ENCODE results near the gene IGFBP2. TPM values are rescaled to one million over a fixed set of nuclear protein-coding genes. Genes with fewer than 3 reads are reported as not detected.

Gene IGFBP2
- total and polyA plus RNA-seq, 2 of the 13 experiments (the other 11 are each of a cell fraction or from before 2014, with no cell fraction given), result 2.0 to 5.8 TPM

DNA sequence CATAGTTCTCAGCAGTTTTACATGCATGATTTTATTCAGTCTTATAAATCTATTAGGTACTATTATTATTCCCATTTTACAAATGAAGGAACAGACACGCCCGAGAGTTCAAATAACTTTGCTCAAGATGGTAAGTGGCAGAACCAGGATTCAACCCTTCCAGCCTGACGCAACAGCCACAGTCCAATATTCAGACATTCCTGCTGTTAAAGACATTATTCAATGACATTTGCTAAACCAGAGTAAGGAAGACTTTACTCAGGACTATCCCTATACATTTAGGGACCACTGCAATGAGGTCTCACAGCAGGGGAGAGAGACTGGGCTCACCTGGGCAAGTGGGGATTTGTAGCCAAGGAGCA is 29.4 kb upstream of the IGFBP2 start (continued):
- TF ChIP-seq PLSCR1 (CRISPR knock-in tag; IDR thresholded peaks at IDR 0.05; ENCODE audit: borderline replicate concordance), result no peak
- TF ChIP-seq ZNF501 (CRISPR knock-in tag; IDR thresholded peaks at IDR 0.05), result no peak
- no peak for TF ChIP-seq ZNF530 (CRISPR knock-in tag; IDR thresholded peaks at IDR 0.05; ENCODE audit: low read depth)
- TF ChIP-seq ZNF343 (CRISPR knock-in tag; IDR thresholded peaks at IDR 0.05), result no peak
- TF ChIP-seq, protein P1, sequence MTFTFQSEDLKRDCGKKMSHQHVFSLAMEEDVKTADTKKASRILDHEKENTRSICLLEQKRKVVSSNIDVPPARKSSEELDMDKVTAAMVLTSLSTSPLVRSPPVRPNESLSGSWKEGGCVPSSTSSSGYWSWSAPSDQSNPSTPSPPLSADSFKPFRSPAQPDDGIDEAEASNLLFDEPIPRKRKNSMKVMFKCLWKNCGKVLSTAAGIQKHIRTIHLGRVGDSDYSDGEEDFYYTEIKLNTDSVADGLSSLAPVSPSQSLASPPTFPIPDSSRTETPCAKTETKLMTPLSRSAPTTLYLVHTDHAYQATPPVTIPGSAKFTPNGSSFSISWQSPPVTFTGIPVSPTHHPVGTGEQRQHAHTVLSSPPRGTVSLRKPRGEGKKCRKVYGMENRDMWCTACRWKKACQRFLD (CRISPR knock-in tag; IDR thresholded peaks at IDR 0.05; ENCODE audit: borderline replicate concordance), result no peak
- TF ChIP-seq ZNF761 (CRISPR knock-in tag; conservative IDR thresholded peaks at IDR 0.05), result no peak
- TF ChIP-seq ZNF652 (CRISPR knock-in tag; IDR thresholded peaks at IDR 0.05; ENCODE audit: borderline replicate concordance, low read depth), result no peak
- TF ChIP-seq KAT7 (CRISPR knock-in tag; IDR thresholded peaks at IDR 0.05; ENCODE audit: borderline replicate concordance), result no peak

- Histone ChIP-seq H3K9ac (ENCODE audit: insufficient read depth, low read depth, low read length) (no peak overlapping the region), H3K79me2 (ENCODE audit: insufficient read depth, low read length) (no peaks in the 10 kb centered on the region), H3K4me1 (ENCODE audit: insufficient read depth, low read length) (peaks cover 18% of the 10 kb centered on the region), H3K27me3 (ENCODE audit: control insufficient read depth in 1 of 2, insufficient read depth in 2 of 2, low read length in 2 of 2) (peaks cover 0 to 46% of the 10 kb centered on the region in 2 experiments; a peak in 3 of 5 replicates), H3K4me3 (replicated peaks in 1 of 3; ENCODE audit: insufficient read depth in 1 of 3, low read depth in 2 of 3, low read length in 3 of 3) (no peak overlapping the region), H3K9me3 (ENCODE audit: low read length) (no peaks in the 10 kb centered on the region), H2AFZ (ENCODE audit: low read length) (no peak overlapping the region), H3K27ac (ENCODE audit: extremely low read length, insufficient read depth, low read length) (no peak overlapping the region), H3K36me3 (replicated peaks in 1 of 2; ENCODE audit: control insufficient read depth in 1 of 2, insufficient read depth in 2 of 2, low read length in 2 of 2) (no peaks in the 10 kb centered on the region), H3K4me2 (ENCODE audit: low read depth, low read length) (no peak overlapping the region), H4K20me1 (ENCODE audit: insufficient read depth, low read length) (no peaks in the 10 kb centered on the region)
- no TSS peak for BruUV-seq (replicated peaks)
- FAIRE-seq (no peak), DNase-seq (ENCODE audit: low spot score) (no peak), ATAC-seq (no peak)
- CTCF ChIA-PET (ENCODE audit: low intra/inter-chr PET ratio, low total read pairs), result no interaction called here
- POLR2A ChIA-PET, result no interaction called here
- in situ Hi-C loops (cut with HindIII; ENCODE audit: extremely low pct_ligation_motif_present, low pct_unique_long_range_greater_than_20kb), result no loop called here
- intact Hi-C loops (cut with micrococcal nuclease; ENCODE audit: unreplicated experiment), result no loop called here
- no peak for TF ChIP-seq BRCA1 (CRISPR knock-in tag; IDR thresholded peaks at IDR 0.05)
- TF ChIP-seq, protein P2, sequence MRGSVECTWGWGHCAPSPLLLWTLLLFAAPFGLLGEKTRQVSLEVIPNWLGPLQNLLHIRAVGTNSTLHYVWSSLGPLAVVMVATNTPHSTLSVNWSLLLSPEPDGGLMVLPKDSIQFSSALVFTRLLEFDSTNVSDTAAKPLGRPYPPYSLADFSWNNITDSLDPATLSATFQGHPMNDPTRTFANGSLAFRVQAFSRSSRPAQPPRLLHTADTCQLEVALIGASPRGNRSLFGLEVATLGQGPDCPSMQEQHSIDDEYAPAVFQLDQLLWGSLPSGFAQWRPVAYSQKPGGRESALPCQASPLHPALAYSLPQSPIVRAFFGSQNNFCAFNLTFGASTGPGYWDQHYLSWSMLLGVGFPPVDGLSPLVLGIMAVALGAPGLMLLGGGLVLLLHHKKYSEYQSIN (CRISPR knock-in tag; IDR thresholded peaks at IDR 0.05; ENCODE audit: borderline replicate concordance), result no peak
- TF ChIP-seq, protein P3, sequence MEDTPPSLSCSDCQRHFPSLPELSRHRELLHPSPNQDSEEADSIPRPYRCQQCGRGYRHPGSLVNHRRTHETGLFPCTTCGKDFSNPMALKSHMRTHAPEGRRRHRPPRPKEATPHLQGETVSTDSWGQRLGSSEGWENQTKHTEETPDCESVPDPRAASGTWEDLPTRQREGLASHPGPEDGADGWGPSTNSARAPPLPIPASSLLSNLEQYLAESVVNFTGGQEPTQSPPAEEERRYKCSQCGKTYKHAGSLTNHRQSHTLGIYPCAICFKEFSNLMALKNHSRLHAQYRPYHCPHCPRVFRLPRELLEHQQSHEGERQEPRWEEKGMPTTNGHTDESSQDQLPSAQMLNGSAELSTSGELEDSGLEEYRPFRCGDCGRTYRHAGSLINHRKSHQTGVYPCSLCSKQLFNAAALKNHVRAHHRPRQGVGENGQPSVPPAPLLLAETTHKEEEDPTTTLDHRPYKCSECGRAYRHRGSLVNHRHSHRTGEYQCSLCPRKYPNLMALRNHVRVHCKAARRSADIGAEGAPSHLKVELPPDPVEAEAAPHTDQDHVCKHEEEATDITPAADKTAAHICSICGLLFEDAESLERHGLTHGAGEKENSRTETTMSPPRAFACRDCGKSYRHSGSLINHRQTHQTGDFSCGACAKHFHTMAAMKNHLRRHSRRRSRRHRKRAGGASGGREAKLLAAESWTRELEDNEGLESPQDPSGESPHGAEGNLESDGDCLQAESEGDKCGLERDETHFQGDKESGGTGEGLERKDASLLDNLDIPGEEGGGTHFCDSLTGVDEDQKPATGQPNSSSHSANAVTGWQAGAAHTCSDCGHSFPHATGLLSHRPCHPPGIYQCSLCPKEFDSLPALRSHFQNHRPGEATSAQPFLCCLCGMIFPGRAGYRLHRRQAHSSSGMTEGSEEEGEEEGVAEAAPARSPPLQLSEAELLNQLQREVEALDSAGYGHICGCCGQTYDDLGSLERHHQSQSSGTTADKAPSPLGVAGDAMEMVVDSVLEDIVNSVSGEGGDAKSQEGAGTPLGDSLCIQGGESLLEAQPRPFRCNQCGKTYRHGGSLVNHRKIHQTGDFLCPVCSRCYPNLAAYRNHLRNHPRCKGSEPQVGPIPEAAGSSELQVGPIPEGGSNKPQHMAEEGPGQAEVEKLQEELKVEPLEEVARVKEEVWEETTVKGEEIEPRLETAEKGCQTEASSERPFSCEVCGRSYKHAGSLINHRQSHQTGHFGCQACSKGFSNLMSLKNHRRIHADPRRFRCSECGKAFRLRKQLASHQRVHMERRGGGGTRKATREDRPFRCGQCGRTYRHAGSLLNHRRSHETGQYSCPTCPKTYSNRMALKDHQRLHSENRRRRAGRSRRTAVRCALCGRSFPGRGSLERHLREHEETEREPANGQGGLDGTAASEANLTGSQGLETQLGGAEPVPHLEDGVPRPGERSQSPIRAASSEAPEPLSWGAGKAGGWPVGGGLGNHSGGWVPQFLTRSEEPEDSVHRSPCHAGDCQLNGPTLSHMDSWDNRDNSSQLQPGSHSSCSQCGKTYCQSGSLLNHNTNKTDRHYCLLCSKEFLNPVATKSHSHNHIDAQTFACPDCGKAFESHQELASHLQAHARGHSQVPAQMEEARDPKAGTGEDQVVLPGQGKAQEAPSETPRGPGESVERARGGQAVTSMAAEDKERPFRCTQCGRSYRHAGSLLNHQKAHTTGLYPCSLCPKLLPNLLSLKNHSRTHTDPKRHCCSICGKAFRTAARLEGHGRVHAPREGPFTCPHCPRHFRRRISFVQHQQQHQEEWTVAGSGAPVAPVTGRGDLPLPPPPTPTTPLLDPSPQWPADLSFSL (CRISPR knock-in tag; IDR thresholded peaks at IDR 0.05), result no peak
- TF ChIP-seq PBX2 (CRISPR knock-in tag; IDR thresholded peaks at IDR 0.05), result no peak
- no peak for TF ChIP-seq NFE2 (CRISPR knock-in tag; IDR thresholded peaks at IDR 0.05)
- TF ChIP-seq FOXK1 (CRISPR knock-in tag; IDR thresholded peaks at IDR 0.05; ENCODE audit: borderline replicate concordance, low read depth), result no peak
Measured at GRCh38 chr2:216604458-216604857, 28.8 kb upstream of the IGFBP2 start.
